GM18508 (cell line): Measurements from ENCODE around the gene FAM118A.
"Not testable (repeated sequence)": the region's sequence is repeated elsewhere in the genome, so short reads cannot be mapped to it uniquely, and the experiment has no call there.

Experiments used
- ATAC-seq: cut with Tn5 transposase; IDR thresholded peaks from one replicate; pipeline ENCODE4 v1.9.1; 2021; ENCODE audit warnings: moderate number of reproducible peaks; ENCODE audit not compliant: insufficient read depth, unreplicated experiment

FAM118A gene

DNA sequence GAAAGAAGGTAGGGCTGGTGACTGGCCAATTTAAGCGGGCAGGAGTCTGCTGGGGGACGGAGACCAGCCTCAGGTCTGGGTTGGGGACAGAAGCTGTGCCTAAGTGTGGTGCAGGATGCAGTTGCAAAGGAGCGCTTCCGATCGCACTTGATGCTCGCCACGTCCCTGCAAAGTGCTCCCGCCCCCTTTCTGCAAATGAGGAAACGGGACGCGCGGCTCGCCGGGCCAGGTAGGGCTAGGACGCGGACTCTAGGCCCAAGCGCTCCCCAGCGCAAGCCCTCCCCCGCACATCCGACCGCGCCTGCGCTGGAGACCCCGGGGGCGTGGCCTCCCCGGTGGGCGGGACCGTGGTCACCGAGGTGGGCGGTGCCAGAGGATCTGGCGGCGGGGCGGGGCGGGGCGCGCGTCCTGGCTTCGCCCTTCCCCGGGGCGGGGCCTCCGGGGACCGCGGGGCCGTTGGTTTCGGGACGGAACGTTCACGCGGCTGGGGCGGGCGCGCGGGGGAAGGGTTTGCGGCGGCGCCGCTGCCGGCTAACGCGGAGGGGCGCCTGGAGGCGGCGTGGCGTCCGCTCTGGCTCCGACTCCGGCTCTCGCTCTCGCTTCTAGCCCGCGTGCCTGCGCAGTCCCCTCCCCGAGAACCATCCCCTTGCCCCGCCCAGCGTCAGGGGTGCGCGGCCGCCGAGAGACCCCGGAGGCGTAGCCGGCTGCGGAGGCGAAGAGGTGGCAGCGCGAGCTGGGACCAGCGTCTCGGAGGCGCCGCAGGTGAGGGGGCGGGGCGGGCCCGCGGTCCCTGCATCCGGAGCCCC lies at the start of gene FAM118A:
TSS of gene FAM118A (plus strand) at position 513 of the 806 bp plus-strand sequence. CDS start 12,446 bp downstream, outside the sequence.
- ATAC-seq, result peak; percentile 40

DNA sequence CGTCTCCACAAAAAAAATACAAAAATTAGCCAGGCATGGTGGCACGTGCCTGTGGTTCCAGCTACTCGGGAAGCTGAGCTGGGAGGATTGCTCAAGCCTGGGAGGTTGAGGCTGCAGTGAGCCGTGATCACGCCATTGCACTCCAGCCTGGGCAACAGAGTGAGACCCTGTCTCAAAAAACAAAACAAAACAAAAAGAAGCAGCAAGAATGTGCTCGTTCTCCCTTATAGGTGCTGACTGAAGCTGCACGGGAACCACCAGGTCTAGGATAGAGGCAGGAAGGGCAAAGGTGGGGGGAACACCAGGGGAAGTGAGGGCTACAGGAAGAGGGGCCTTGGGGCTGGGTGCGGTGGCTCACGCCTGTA lies 49.4 kb upstream of the FAM118A start:
- not testable (repeated sequence) for ATAC-seq

- no peak for ATAC-seq
These were observed 48.2 kb upstream of the FAM118A start for GRCh38 chr22:45261407-45262088.

DNA sequence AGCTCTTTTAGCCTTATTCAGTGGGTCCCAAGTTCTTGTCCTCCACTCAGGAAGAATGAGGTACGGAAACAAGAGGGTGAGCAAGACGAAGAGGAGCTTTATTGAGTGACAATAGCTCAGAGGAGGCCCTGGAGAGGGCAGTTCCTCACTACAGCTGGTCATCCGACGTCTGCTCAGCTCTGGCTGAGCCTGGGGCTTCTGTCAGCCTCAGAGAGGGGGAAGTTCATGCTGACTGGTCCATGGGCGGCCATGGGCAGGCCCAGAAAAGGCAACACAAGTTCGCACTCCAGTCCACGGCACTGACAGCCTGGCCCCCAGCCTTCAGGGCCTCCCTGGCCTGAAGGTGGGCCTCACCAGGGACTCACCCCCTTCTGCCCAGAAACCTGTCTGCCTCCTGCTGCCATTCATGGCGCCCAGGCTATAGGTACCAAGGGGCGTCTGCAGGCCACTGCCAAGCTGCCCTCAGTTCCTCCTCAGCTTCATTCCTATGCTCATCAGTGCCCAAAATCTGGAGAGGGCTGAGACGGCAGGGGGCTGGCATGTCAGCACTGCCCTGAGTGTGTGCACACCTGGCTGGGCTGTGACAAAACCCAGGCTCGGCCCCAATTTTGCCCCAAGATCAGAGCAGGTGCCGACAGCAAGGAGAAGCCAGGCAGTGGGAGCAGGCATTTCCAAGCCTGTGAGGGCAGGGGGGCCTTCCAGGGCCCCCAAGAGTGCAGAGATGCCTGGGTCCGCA lies 47.4 kb upstream of the FAM118A start:
- ATAC-seq, result no peak

- no peak for ATAC-seq
These were observed 46.7 kb upstream of the FAM118A start for GRCh38 chr22:45262931-45263462.

DNA sequence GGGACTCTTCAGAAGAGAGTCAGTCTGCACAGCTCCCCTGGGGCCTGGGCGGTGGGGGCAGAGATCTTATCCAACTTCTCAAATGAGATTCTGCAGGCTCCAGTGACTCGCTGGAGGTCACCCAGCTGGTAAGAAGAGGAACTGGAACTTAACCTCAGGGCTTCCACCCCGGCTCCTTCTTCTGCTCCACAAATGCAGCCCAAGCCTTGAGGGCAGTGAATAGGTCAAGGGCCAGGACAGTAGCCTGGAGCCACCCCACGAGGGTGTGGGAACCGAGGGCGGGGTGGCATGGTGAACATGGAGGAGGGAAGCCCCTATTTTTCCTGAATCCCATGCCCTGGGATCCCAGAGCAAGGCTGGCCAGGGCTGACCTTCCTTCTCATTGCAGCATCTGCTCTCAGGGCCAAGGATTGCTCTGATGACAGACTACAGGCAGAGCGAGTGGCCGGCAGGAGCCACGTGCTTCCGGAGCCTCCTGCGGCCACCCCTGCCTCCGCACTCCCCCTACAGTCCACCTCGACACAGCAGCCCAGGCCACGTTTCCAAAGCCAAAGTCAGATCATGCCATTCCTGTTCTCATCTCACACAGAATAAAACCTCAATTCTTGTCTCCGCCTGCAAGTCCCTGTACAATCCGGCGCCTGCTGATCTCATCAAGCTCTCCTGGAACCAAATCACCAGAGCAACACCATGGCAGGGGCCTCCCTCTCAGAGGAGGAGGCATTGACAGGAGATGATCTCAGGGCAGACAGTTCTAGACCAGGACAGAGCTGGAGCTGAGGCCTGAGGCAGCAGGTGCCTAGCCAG lies 46.1 kb upstream of the FAM118A start:
- peak; percentile 54 for ATAC-seq

- no peak for ATAC-seq
These were observed 44.2 kb upstream of the FAM118A start for GRCh38 chr22:45265535-45265934.

GRCh38 chr22:45268167-45268957 lies 41.4 kb upstream of the FAM118A start:
- no peak for ATAC-seq

DNA sequence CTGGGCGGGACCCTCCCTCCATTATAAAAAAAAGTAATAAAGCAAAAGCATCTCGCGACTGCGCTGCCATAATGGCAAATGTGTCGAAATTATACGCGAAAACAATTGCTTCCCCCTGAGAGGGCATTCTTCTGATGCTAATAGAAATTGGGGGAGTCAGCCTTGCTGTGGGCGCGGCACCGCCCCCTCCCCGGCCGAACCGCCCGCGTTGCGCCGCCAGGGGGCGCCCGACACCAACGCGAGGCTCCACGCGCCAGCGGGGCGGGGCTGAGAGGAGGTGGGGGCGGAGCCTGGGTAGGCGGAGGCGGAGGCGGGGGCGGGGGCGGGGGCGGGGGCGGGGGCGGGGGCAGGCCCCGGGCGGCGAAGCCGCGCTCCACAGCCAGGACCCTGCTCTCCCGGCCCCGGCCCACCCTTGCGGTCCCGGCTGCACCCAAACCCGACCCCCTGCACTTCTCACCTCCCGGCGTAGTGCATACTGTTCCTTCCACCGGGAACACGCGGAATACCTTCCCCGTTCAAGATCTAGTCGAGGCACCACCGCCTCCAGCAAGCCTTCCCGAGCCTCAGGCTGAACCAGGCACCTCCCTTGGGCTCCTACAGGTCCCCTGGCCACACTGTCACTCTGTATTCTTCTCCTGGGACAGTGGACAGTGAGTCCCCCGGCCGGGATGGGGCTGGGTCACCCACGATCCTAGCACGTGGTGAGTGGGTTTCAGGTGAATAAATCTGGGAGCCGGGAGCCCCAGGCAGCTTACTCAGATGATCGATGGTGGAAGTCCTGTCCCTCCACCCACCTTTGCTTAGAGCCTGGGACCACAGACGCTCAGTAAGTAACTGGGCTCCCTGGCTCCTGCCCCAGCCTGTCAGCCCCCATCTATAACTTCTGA lies 40.5 kb upstream of the FAM118A start:
- ATAC-seq, result no peak

DNA sequence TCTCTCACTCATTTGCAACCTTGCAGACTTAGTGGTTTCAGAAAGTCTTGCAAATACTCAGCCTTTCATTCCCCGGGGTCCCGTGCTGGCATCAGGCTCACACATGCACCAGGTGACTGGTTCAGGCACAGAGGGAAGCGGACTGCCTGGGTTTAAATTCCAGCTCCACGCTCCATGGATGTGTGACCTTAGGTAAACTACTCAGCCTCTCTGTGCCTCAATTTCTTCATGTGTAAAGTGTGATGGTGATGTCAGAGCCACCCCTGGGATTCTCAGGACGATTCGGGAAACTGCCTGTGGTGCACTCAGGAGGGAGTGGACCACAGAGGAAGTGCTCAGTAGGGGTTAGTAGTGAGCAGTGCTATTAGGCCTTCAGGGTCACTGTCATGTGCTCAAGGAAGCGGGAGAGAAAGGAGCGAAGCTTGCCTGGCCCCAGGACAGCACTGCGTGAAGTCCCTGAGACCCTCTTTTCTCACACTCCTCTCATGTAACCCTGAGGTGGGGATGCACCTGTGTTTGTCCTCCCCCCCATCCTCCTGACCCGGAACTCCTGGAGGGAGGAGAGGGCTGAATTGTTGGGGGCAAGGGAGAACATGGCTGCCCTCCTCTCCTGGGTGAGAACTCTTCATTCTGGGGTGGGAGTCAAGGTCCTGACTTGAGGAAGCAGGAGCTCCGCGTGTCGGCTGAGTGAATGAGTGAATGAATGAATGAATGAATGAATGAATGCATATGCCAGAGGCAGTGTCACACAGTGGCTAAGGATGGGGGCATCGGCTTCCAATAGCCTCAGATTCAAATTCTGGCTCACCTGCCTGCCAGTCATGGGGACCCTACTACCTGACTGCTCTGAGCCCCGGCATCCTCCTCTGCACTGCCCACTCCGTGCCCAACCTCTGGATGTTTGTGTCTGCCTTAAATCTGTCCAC lies 39.4 kb upstream of the FAM118A start:
- no peak for ATAC-seq

DNA sequence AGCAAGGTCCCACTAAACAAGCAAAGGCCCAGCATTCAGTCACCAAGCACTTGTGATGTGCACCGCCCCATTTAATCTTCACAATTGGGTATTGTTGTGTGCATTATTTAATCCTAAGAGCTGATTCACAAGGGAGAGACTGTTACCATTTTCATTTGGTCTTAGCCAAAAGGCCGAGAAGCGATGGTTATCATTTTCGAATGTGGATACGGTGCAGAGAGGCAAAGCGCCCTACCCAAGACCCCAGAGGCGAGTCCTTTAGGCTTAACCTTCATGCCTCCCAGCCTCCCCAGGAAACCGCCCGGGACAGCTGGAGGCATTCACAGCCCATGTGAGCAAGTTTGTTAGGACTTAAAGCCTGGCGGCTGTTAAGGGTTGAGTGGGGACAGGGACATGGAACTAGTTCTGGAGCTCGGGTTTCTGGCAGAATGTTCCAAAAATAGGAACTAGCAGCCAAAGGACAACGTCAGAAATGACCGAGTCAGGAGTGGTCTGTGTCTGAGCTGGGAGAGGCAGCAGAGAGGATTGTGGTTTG lies 38.0 kb upstream of the FAM118A start:
- no peak for ATAC-seq

DNA sequence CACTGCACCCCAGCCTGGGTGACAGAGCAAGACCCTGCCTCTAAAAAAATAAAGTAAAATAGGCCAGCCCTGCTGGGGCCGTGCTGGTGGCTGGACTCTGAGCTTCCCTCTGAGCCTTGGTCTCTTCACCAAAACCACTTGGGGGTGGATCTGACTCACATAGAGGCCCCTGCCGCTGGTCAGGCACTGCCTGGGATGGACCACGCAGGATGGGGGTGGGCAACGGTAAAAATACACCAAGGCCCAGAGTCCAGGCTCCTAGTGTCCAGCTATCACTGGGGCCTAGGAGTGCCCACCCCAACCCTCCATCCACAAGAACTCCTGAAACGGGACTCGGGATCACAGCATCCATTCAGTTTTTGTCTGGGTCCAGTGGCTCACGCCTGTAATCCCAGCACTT lies 37.2 kb upstream of the FAM118A start:
- ATAC-seq, result no peak

DNA sequence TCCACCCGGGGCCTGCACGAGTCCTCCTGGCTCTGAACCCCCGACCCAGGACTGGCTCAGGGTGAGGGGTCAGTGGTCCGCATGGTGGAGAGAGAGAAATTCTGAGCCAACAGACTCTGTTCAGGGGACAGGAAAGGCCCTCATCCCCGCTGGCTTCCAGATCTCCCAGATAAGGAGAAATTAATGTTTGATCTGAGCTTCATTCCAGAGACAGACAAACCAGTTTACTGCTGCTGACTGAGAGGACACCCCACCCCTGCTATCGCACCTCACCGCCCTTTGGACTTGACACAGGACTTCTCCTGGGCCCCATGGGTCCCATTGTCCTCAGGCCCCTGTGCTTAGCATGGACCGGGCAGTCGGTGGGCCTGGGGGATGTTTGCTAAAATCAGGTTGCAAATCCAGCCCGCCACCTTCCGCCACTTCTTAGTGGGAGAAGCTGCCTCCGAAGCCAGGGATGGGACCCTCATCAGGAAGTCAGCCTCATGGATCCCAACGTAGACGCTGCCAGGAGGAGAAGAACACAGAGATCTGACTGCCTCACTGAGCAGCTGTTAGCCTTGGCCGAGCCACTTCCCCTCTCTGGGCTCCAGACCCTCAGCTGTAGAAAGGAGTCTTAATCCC lies 36.2 kb upstream of the FAM118A start:
- ATAC-seq, result no peak

GRCh38 chr22:45276507-45277105 lies 33.1 kb upstream of the FAM118A start:
- no peak for ATAC-seq

- not testable (repeated sequence) for ATAC-seq
These were observed 32.0 kb upstream of the FAM118A start for GRCh38 chr22:45277720-45278119.

GRCh38 chr22:45278125-45278524 lies 31.6 kb upstream of the FAM118A start:
- ATAC-seq, result no peak
